NCI-H146 treated with DMSO at 0.1 percent for 48 hours (cell line): ENCODE measurements around the gene MUSK.

Experiments
- DNase-seq: peaks from one replicate; lab custom pipeline; 2025; ENCODE audit not compliant: unreplicated experiment; lab: John Stamatoyannopoulos, UW

Gene MUSK

DNA sequence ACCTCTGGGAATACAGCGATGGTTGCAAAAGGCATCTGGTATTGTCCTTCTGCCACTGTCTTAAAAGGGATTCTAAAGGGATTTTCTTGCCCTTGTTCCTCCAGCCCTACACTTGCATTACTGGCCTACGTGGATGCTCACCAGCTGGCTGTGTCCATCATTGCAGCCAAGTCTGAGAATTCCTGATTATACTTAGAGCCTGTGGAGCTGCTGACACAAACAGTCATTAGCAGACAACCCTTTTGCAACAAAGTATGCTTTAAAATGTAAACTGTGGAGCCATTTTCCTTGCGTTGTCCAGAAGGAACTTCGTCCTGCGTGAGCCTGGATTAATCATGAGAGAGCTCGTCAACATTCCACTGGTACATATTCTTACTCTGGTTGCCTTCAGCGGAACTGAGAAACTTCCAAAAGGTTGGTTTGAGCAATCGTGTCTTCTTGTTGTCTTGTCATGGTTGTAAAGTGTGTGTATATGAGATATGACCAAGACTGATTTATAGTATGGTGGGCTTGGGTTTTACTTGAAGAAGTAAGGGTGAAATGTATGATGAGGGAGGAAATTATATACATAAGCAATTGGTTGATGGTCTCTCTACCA, at the start of gene MUSK:
MUSK (plus strand) TSS at position 222 of the 598 bp plus-strand sequence; CDS start at position 336, 114 bp downstream.
- DNase-seq: no peak

DNA sequence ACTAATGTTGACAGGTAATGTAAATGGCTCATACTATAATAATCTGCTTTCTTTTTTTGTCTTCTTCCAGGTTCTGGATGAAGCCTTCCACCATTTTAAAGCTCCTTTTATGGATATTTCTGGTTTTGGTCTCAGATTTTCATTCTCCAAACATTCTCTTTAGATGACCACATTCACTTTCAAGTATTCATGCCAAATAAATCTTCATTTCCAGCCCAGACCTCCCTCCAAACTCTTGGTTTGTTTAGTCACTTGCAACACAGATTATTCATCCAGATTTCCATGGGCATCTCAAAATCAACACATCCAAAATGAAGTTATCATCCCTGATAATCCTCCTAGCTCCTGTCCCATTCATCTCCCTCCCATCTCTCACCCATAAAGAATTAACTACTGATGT, 48.8 kb upstream of the MUSK start:
- DNase-seq: no peak

DNA sequence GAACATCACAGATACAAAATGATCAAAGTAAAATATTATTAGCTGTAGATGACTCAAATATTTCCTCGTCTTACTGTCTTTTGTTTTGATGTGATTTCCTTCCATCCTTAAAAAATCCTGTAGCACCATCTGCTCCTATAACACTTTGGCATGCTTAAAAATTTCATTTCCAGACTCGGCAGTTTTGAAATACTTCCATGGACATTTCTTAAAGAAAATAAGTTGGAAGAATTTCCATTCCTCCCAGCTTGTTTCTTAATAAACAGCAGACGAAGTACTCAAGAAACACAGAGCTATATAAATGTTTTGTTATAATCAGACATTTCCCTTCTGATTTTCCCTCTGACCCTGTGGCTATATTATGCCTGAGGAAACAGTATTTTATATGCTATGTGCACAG, 47.9 kb upstream of the MUSK start:
- no peak for DNase-seq

DNA sequence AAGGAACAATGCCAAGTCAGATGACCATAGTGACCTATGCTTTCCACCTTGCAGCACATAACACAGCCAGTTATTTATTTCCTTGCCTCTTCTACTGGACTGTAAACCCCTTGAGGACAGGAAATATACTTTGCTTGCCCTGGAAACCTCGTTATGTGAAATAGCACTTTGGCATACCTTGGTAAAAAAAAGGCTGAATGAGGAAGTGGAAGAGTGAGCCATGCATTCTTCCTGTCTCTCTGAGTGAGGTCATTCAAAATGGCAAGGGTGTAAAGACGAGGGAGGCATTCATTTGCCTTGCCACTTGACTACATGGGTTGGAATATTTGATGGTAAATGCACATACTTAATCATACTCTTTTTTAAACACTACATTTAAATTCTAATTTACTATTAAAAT, 46.2 kb upstream of the MUSK start:
- no peak for DNase-seq

DNA sequence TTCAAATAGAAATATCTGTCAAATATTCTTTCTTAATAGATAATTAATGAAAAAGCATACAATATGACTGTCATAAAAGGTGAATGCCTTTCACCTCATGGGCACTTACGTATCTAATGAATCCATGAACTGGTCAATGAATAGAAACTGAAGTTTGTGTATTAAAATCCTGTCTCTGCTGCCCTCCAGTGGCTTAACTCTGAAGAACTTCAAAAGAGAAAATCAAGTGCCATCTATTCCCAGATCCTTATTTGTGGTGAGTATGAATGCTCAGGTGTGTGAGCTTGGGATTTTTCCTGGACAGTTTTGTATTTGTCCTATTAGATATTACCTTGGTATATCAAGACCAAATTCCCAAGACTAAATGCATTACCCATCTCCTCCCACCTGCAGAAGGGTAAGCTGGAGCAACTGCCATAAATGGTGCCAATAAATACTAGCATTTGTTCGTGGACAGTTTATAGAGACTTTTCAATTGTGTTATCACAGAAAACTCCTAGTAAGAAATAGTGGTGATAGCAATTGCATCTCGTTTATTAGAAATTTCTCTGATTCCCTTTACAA, 45.0 kb upstream of the MUSK start:
- peak; percentile 0 for DNase-seq

DNA sequence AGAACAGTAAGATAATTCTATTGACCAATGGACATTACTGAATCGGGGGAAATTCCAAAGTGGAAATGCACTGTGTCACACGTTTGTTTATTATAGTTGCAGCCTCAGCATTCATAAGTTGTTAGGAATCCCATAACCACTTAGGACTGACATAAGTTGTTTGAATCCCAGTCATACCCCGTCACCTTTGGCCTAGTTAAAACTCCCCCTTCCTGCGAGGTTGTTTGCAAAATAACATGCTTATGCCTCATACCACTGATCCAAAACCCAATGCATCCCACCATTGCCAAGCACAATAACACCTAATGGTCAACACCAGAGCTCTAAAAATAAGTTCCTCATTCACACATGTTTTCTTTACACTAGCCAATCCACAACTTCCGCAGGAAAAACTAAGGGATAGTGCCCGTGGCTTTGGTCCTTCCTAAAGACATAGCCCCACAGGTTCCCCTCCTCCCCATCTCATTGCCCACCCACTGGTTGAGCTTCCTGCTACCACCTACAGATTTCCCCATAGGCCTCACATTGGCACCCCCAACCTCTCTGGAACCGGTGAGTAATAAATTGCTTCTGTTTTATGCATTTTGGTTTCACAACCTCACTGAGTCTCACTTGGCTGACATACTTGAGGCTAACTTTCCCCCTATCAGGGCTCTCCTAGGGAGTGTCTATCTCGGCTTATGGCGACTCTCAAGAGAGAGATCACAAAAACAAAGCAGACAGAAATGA, 42.3 kb upstream of the MUSK start:
- no peak for DNase-seq

DNA sequence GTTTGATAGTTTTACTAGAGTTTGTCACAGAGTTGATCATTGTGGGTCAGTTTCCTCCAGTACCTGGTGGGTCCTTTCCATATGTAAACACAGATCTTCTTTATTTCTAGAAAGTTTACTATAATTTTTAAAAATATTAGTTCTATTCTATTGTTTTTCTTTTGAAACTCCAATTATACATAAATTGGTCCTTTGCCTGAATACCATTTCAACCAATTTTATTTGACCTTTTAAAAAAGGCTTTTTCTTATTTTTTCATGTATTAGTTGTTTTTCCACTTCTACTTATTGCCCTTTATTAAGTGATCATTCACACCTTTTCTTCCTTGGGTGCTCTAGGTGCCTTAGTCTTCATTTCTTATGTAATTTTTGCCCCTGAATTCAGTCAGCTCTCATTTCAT, 33.0 kb upstream of the MUSK start:
- DNase-seq: no peak

DNA sequence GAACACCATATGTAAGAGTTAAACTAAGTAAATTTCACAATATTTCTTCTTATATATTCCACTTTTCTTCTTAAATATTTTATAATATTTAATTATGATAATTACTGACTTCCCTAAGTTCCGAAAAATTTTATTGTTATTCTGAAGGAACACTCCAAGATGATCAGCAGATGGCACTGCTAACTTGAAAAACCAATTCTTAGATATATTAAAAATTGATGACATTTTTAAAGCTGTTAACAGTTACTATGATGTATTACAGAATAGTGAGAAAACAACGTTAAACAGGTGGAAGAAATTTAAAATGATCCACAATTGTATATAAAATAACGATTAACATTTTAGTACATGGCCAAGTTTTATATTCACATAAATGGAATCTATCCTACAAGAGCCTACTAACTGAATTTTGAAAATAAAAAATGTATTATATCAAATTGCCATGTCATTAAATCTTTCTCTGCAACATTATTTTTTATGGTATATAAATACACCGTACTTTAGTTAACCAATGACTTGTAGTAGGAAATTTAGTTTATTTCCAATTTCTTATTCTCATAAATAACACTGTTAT, 30.1 kb upstream of the MUSK start:
- DNase-seq: no peak

DNA sequence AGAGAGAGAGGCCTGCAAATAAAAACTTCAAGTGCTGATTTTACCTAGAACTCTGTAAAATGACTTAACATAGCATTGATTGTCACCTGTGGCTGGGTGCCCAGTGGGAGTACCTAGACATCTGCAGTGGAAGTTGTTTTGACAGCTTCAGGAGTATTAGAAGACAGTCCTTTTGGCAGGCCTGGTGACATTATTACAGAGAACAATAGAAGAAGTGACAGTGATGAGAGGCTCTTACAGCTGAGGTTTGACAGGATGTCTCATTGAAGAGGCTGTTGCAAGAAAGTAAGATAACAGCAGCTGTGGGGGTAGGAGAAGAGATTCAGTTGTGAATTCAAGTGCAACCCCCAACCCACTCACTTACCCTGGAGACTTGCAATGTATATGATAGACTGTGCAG, 27.9 kb upstream of the MUSK start:
- no peak for DNase-seq

DNA sequence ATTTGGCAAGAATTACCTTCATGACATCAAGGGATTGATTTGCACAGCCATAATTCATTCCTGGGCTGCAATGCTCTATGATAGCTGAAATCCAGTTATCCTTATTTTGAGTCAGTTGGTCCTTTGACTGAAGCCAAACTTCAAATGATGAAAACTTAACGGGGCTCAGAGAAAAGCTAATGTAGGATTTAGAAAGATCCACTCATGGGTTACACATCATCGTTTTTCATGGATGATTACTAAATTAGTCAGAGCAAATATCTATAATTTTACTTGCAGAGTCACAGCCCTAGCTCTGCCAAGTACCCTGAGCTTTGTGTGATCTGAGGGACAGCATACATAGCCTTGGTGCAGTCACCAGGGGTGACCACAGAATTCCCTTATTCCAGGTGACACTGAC, 27.3 kb upstream of the MUSK start:
- no peak for DNase-seq

DNA sequence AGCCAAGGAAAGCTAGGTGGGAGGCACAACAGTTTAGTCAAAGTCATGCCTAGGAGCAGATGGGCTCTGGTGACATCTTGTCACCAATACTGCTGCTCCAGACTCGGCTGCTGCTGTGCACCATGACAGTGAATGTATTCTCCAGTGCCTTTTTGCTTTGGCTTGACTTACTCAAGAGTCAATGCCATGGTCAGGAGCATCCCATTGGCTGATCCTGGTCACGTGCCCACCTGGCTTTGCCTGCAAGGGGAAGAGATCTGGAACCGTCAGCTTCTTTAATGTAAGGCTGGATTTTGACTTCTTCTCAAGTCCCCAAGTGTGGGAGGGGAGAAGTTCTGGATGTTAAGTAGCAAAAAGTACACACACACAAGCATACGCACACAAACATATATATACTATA, 19.9 kb upstream of the MUSK start:
- no peak for DNase-seq

DNA sequence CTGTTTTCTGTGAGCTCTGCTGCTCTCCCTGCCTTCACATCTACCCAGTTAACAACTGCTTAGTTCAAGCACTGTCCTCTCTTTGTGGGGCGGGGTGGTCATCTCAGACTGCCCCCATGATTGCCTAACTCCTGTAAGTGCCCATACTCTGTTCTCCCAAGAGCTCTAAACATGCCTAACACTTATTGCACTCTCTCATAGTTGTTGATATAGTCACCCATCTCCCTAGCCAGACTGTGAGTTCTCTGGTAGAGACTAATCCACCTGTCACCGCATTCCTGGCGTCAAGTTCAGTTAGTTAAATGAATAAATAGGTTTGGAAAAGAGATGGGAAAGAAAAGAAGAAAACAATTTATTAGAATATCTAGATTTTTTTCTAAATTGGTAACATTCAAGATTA, 18.3 kb upstream of the MUSK start:
- no peak for DNase-seq

DNA sequence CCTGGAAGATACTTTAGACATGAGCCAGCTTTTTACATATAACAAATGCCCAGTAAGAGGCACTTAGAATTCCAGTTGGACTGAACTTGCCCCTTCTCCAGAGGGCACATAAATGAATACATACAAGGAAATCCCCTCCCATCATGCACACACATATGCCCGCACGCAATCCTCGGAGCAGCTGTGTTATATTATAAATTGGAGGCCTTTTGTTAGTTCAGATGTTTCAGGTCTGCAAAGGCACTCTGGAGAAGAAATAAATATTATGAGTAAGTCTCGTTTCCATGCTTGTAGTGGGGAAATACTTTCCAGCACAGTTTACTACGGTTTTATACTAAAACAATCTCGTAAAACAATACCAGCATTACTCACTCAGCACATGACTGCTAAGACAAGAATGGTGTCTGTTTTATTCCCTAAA, 17.6 kb upstream of the MUSK start:
- no peak for DNase-seq

DNA sequence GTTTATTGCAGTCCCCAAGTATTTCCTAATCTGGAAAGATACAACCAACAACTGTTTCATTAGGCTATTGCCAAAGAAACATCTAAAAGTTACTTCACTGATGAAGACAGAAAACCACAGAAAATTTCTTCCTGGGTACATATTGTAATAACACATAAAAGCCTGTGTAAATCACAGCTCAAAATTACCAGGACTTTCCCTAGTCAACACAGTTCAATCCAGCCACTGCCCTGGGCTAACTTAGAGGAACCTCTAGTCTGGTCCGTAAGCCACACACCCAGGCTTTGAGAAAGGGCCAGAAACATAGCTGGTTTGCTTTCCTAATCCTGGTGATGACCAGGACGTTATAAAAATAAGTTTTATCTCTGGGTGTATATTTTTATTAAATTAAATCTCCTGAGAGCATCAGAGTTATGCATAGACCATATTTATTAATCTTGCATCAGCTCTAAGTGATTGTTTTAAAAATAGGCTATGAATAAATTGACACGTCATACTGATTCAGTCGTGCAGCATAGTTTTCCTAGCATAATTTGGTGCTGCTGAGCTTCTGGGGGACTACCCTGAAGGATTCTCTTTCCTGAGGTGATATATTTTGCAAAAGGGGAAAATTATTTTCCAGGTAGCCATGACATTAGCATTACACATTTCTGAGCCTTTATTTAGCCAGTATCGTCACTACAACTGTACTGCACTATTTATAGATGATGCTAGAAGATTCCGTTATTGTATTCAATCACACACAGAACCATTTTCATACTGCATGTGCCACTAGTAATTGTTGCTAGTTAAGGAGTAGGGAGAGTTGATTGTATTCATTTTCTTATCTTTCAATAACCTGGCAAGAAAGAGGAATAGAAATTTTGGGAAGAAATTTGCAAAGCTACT, 12.6 kb upstream of the MUSK start:
- no peak for DNase-seq

DNA sequence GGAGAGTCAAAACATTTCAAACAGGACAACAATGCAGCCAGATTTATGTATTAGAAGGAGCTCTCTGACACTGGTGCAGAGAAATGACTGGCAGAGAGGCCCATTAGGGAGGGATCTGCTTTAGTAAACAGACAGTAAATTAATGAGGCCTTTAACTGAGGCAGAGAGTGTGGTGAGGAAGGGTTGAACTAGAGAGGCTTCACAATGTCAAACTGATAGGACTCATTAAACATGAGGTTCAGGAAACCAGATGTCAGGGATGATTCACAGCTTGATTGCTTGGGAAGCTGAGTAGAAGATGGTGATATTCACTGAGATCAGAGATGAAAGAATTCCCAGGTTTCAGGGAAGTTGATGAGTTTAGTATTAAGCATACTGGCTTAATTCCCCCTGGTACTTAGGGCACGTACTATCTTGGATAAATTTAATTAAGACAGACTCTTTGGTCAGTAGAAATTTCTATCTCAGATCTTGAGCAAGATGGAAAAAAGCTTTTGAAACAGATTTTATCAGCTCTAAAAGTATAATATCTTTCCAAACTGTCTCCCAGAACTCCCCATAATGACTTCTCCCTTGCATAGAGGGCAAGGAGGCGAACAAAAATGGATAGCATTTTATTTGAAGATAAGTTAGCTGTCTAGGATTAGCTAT, 8.6 kb upstream of the MUSK start:
- no peak for DNase-seq

DNA sequence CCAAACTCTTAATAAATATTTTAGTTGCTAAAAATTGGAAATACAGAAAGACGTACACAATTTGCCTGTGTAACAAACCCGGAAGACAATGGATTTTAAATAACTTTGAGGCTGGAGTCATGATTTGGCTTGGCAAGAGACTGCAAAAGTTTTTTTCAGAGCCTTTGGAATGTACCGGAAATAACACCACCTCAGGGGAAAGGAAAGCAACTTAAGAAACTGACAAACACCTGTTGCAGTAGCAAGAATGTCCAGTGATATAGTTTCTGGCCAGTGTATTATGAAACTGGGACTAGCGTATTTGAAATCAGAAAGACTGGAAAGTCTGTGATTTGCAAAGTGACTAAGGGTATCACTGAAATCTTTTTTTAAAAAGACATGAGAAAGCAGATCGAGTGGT, 842 bp downstream of the MUSK start:
- no peak for DNase-seq

DNA sequence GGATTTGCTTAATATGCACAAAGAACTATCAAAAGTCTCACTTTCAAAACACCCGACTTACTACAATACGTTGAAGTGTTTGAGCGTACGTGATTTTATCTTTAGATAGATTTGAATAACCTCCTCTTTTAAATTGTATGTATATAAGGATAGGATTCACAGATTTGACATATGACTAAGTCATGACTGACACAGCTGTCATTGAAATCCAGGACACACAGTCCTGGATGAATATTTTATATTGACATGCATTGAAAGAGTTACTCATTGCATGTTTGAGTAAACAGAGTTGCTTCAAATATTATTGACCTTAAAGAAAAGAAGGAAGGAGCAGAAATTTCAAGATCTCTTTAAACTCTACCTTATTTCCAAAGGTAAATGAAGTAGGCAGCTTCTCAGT, 3.3 kb downstream of the MUSK start:
- no peak for DNase-seq

DNA sequence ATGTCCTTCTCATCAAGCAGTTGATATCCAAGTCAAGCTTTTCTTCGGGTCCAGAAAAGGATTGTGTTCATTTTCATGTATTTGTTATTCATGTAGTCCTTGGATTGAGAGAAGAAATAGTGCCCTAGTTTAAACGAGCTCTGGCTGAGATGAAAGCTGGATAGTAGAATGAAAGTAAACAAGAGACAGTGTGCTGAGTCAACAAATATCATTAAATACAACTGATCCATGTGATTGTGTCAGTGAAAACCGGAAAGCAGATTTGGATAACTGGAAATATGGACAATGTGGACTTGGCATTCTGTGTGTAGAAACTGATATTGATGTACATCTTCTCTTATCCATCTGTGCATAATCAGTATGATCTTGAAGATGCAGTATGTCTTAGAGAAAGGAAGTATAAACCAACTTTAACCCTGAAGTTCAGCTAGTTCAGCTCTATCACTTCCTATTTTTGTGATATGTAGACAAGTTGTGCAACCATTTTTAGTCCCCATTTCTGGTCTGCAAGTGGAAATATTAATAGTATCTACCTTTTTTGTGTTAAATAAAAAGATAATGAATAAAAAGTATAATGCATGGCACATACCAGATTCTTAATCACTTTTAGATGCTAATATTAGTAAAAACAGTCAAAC, 4.4 kb downstream of the MUSK start:
- DNase-seq: no peak

DNA sequence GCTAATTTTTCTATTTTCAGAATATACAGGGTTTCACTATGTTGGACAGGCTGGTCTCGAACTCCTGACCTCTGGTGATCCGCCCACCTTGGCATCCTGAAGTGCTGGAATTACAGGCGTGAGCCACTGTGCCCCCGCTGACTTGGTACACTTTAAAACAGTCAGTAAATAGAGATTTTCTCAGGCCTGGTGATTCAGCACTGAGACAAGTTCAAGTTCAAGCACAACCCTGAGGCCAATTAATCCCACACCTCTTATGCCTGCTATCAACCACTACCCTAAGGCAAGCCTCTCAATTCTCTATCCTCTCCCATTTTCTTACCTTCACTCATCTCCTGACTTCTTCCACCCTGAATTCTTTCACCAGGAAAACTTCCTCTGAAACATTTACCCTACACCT, 18.9 kb downstream of the MUSK start:
- no peak for DNase-seq

DNA sequence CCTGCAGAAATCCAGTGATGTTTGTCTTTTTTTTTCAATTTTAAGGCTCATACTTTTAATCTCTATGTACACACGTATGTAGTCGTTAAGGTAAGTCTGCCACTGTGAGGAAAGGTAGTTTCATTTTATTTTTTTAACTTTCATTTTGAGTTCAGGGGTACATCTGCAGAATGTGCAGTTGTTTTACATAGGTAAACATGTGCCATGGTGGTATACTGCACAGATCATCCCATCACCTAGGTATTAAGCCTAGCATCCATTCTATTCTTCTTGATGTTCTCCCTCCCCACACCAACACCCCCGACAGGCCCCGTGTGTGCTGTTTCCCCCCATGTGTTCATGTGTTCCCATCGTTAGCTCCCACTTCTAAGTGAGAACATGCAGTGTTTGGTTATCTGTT, 19.7 kb downstream of the MUSK start:
- no peak for DNase-seq
